Endothelial cell of hepatic sinusoid (primary cell): ENCODE results near the gene CD34.
"Not testable (repeated sequence)": the region's sequence is repeated elsewhere in the genome, so short reads cannot be mapped to it uniquely, and the experiment has no call there.

Source experiments
- in situ Hi-C: cut with HindIII; loops from 2 replicates; pipeline ENCODE4 v1.10.0; 2017; ENCODE audit warnings: low sequenced_read_pairs

The CD34 gene, protein sequence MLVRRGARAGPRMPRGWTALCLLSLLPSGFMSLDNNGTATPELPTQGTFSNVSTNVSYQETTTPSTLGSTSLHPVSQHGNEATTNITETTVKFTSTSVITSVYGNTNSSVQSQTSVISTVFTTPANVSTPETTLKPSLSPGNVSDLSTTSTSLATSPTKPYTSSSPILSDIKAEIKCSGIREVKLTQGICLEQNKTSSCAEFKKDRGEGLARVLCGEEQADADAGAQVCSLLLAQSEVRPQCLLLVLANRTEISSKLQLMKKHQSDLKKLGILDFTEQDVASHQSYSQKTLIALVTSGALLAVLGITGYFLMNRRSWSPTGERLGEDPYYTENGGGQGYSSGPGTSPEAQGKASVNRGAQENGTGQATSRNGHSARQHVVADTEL

DNA sequence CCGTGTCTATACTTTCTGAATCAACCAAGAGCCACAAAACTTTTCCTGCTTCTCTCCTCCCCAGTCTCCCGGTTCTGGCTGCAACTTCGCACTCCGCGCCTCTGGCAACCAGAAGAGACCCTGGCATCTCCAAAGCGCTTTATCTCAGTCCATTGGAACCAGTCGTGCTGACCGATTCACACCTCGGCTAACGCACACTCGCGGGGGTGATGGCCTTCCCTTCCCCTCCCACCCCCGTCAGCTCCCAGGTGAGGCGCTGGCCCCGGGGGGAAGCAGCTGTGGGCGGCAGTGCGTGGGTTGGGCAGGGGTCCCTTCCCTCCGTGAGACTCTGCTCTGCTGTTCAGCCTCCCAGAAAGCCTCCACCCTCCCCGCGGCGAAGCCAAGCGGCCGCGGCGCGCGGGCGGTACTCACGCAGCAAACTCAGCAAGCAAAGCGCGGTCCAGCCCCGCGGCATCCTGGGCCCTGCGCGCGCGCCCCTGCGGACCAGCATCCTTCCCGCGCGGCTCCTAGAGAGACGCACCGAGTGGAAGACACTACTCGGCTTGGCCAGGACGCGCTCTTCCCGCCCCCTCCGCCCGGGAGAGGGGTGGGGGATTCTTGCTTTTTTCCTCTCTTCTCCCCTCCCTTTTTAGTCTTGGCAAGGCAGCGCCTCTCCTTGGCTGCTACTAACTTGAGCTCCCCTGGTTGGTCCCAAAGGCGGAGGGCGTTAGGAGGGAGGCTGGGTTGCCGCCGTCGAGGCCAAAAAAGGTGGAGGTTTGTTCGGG, at the start of gene CD34:
CD34 (minus strand) TSS at position 535 of the 764 bp plus-strand sequence; CDS start at position 490, 45 bp downstream.
- in situ Hi-C loops, result no loop called here

DNA sequence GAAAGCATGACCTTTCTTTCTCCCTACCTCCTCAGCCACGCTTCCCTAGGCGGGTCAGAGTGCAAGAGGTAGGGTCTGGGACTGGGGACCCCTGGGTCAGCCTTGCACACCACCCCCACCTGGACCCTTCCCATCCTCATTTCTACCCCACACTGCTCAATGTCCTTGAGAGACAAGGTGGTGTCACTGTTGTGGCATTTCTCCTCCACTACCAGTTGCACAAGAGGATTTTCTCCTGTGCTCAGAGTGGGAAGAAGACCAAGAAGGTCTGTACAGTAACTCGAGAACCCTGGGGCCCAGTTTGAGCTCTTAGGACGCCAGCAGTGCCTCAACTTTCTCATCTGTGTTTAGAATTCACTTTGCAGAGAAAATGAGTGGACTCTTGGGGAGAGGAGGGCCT, 49.4 kb upstream of the CD34 start:
- in situ Hi-C loops, result no loop called here

DNA sequence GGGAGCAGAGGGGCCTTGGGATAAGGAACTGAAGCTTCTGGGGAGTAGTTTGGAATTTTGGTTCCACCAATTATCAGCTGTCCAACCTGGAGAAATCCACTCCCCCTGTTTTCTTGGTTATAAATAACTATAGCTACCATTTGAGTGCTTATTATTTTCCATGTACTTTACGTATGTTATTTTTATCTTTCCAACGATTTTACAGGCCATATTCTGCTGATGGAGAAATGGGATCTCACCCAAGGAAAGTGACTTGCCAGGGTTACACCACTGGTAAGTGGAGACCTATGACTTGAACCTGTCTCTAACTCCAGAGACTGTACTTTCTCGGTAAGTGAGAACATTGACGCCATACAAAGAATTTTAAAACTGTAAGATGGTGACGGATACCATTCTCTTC, 49.0 kb upstream of the CD34 start:
- in situ Hi-C loops, result no loop called here

DNA sequence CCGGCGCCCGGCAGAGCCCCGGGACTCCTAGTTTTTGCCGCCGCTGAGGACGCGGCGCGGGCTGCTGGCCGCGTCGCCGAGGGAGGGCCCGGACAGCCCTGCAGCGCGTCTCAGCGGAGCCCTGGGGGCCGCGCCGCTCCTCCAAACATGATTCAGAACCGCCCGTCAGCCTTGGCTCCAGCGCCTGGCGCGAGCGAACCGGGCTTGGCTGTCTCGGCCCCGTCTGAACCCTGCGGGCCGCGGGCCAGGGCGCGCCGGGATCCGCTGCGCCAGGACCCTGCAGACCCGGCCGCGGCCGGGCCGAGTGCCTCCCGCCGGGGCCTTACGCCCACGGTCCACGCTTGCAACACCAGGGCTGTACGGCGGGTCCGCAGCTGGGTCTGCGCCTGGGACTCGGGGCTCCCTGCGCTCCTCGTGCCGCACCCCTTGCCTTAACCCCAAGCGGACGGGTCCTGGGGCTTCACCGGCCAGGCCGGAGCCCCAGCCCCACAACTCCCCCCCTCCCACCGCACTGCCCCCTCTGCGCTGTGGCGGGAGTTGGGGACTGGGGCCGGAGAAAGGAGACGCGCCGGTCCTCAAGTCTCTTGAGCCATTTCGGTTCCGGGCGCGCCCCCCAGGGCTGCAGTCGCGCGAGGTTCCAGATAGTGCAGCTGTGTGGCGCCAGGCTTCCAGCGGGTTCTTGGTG, 48.4 kb upstream of the CD34 start:
- in situ Hi-C loops, result no loop called here

DNA sequence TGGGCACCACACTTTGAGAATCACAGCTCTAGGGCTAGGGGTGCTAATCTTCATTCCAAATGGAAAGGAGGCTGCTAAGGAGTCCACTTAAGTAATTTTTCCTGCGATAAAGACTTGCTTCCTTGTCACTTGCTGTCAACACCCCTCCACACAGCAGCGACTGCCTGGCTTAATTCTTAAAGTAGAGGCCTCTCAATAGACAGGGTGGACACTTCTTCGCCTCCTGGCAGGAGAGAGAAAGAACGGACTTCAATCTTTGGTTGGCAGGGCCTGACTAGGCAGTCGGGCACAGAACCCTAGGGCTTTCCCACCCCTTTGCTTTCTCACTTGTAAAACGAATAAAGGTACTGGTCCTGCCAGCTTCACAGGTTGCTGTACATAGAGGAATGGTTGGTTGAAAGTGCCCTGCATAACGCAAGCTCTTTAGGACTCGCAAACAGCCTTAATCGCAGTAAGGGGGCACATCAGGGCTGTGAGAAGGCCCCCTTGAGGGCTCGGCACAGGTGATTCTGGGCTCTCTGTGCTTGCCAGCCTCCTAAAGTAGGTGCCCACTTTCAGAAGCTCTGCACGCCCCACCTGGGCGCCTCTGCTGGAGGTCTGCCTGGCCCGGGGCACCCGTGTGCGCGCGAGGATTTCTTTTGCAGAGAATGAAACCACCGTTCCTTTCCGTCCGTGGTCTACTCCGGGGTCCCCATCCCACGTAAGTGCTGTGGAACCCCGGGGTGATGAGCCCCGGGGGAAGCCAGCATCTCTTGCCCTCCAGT, 47.6 kb upstream of the CD34 start:
- in situ Hi-C loops, result no loop called here

DNA sequence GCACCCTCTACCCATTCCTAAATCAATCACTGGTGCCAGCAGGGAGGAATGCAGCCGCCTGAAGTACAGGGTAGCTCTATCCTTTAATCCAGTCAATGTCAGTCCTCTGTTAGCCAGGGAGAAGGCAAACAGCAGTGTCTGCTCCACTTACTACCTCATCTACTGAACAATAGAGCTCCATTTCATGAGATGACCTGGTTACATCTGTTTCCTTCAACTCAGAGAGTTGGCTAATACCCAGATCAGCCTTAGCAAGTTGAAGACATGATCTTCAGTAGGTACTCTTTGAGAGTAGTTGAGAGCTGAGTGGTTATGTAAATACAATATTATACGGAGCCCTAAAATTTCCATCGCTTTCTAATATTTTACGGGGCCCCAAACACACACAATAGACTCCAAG, 46.1 kb upstream of the CD34 start:
- in situ Hi-C loops, result no loop called here

DNA sequence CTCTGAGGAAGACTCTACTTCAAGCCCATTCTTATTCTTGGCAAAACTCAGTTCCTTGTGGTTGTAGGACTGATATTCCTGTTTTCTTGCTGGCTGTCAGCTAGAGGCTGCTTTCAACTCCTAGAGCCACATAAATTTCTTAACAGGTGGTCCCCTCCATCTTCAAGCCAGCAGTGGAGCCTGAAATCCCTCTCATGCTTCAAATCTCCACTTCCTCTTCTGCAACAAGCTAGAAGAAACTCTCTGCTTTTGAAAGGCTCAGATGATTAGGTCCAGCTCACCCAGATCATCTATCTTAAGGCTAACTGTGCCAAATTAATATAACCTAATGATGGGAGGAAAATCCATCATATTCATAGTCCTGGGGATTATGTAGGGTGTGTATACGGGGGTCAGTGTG, 43.2 kb upstream of the CD34 start:
- in situ Hi-C loops, result no loop called here

DNA sequence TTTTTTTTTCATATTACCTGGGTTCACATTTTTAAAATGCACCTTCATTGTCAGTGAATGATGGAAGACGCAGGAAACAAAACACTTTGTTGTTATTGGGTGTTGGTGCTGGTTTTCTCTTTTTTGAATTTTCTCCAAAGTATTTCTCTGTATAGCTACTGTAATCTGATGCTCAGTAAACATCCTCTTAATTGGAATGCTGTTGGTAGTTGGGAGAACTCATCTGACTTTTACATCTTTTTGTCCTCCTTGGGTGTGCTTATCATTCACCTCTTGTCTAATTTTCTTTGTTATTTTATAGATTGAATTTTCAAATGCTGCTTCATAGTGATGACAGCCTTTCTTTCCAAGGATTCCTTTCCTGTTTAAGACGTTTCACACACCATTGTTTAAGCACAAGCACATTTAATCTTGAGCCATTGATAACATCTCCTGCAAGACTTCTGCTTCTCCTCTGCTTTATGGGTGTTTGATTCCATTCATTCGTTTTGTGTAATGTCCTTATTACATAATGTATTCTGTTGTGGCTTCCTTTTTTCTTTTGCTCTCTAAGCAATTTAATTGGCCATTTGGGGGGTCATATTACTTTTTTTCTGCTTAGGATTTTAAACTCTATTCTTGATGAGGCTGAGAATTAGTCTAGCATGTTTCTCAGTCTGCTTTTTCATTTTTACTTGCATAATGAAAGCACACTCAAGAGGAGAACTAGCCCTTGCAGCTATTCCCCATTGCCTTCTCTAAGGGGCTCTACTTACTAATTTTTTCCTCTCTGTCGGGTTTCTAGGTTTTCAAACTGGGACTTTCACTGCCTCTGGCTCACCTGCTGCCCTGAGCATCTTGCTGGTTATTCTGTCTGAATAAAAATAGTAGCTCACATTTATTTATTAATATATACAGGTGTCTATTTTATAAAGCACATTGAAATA, 42.0 kb upstream of the CD34 start:
- in situ Hi-C loops, result no loop called here

DNA sequence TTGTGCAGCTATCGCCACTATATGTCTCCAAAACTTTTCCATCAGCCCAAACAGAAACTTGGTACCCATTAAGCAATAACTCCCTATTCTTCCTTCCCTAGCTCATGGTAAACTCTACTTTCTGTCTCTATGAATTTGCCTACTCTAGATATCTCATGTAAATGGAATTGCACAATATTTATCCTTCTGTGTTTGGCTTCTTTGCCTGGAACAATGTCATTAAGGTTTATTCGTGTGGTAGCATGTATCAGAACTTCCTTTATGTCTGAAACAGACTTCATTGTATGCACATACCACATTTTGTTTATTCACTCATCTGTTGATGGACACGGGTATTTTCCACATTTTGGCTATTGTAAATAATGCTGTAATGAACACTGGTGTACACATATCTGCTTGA, 40.7 kb upstream of the CD34 start:
- in situ Hi-C loops, result no loop called here

DNA sequence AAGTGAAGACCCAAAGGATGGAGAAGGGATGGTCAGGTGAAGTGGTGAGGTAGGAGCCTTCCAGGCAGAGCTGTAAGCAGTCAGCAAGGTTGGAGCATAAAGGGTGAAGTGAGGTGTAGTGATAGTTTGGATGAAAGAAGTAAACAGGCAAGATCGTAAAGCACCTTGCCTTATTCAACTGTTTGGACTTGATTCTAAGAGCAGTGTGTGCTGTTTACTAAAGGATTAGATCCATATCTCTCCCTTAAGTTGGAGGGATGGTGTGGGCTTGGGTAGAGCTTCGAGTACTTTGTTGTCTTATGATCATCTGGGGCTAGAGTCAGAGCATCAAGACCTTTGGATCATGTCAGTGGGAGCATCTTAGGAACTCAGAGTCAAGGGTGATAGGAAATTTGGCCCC, 39.8 kb upstream of the CD34 start:
- in situ Hi-C loops, result no loop called here

DNA sequence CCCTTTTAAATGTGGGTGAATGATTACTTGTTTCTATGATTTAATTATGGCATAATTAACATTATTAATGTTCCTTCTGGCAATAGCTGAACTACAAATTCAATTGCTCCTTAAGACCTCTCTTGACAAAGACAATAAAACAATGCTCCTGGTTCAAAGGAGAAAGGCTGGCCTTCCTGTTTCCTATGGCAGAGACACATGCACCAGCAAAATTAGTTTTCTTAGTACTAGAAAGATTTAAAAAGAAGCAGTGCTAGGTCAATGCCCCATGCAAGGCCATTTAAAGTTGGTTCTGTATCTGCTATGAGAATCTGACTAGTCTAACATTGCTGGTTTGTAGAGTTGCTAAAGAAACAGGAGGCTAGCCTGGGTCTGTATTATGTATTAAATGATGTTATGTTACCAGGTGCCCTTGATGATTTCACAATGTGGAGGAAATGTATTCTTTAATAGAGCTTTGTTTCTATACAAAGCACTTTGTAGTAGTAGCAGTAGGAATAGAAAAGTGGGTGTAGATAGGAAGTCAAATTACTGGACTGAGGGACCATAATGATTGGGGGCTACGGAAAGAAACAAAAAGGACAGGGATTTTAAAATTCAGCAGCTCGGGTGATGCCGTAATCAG, 38.8 kb upstream of the CD34 start:
- in situ Hi-C loops, result no loop called here

DNA sequence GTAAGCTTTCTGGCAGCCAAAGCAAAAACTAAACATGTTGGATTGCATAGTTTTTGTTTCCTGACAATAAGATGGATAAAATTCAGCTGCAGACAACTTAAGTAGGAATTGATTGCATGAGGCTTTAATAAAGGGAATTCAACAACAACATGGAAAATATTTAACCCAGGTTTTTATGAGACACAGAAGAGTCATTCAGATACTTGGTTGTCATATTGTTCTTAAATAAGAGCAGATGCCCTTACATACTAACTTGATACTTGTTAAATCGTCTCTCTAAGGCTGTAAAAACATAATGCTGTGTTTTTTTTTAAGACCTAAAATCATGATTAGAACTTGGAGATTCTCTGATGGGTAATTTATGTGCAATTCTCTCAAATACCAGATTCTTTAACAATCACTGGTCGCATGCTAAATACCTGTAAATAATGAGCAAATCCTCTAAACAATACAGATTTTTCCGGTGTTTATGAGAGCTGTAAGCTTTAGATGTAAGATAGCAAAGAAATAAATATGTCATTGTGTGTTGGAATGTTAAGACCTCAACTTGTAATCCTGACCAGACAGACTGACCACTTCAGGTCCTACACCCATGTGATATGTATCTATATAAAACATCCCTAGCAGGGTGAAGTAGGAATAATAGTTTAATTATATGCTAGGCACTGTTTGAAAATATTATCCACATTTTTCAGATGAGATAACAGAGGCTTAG, 37.8 kb upstream of the CD34 start:
- in situ Hi-C loops, result no loop called here

DNA sequence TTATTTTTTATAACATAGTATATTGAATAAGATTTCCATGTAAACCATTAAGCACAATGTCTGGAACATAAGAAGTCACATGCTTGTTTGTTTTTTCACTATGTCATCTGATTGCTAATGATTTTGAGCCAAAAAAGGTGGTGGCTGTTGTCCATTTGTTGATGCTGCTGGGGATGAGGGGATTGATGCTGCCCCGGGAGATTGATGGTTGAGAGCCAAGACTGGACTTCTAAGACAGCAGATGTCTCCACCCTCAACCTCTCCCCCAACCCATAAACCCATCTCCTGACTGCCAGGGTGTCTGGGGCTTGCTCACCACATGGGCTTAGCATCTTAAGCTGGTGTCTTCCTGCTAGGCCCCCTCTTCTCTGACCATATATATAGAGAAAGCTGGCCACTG, 35.8 kb upstream of the CD34 start:
- in situ Hi-C loops, result no loop called here

DNA sequence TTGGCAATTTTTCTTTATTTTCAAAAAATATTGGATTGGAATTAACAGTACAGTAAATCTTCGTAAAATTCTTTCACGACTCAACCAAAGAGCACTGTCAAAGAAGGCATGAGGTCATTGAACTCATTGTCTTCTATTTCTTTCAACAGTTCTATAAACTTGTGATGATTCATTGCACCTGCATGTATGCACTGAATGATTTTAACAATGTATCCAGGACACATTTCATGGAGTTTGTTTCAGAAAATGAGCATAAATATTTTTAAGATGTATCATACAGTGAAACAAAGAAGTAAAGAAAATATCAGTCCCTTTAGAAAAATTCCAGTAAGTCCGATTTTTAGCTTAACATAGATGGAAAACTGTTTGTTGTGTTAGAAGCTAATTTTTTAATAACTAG, 33.6 kb upstream of the CD34 start:
- in situ Hi-C loops, result no loop called here

DNA sequence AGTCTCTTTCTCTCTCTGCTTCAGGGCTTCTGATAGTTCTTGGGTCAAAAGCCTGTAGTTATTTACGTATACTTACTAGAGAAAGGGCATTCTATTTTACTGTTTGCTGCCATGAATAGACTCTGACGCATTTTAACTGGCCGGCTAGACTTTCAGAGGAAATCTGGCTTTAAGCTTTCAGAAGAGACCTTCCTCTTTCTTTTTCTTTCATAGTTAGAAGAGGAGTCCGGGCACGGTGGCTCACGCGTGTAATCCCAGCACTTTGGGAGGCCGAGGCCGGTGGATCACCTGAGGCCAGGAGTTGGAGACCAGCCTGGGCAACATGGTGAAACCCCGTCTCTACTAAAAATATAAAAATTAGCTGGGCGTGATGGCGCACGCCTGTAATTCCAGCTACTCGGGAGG, 31.4 kb upstream of the CD34 start:
- in situ Hi-C loops, result not testable (repeated sequence)

DNA sequence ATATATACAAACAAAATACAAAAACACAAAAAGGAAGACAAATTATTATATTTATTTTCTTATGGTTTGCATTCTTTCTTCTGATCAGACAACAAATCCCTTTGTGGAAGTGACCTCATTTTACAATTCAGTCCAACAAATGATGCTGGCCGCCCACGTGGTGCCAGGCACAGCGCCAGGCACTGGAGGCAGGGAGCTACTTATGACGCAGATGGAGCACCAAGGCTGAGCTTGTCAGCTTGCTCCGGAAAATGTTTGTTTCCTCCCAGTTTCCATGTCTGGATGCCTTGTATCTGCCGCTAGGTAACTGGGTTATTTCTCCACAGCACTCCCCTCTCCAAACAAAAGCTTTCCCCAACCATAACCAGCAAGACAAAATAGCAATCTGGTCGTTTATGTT, 30.7 kb upstream of the CD34 start:
- in situ Hi-C loops, result no loop called here

DNA sequence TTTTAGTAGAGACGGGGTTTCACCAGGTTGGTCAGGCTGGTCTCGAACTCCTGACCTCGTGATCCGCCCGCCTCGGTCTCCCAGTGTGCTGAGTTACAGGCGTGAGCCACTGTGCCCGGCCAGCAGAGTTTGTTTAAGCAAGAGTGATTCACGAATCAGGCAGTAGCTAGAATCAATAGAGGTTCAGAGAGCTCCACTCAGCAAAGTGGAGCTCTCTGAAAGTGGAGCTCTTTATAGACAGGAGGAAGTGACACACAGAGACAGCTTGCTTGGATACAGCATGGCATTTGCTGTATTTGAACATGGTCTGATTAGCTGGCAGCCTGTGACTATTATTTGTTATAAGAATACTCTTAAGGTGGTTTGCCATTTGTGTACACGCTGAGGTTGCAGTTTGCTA, 27.1 kb upstream of the CD34 start:
- in situ Hi-C loops, result no loop called here

DNA sequence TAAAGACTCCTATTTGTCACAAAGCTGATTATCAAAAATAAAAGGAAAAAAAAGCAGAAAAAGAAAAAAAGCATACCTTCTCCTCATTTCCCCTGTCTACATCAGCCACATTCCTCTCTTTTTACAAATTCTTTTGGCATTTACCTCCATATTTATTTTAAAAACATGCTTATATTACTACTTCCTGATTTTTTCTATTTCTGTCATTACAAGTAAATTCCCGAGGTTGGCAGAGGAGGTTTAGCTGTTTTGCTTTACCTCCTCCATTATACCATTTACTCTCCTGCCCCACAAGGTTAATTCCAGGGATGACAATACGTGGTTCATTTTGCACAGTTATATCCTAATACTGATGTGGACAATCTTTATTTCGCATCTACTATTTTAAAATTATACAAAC, 26.3 kb upstream of the CD34 start:
- in situ Hi-C loops, result no loop called here

DNA sequence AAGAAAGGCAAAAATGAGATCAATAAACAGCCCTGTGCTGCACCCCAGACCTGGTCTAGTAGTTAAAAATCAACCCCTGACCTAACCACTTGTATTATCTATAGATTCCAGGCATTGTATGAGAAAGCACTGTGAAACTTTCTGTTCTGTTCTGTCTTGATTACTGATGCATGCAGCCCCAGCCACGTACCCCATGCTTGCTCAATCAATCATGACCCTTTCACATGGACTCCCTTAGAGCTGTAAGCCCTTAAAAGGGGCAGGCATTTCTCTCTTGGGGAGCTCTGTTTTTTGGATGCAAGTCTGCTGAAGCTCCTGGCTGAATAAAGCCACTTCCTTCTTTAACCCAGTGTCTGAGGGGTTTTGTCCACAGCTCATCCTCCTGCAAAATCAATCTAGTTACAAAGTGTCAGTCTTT, 24.2 kb upstream of the CD34 start:
- in situ Hi-C loops, result no loop called here
